GM20431 (cell line): ENCODE data around the gene ADGRD1.

Source experiments
- in situ Hi-C: fragments of 300-500 bp; cut with MseI, MboI; formaldehyde crosslinking; loops from one replicate; pipeline ENCODE4 v1.15.0; 2020; ENCODE audit warnings: low sequenced_read_pairs; ENCODE audit not compliant: unreplicated experiment

The ADGRD1 gene

GRCh38 chr12:131017477-131017991, 63.8 kb downstream of the ADGRD1 start:
- in situ Hi-C loops, result no loop called here

GRCh38 chr12:131018019-131018620, 64.4 kb downstream of the ADGRD1 start:
- in situ Hi-C loops, result no loop called here

- in situ Hi-C loops, result no loop called here
Observed at GRCh38 chr12:131018808-131019397, 65.2 kb downstream of the ADGRD1 start.

- in situ Hi-C loops, result no loop called here
Observed at GRCh38 chr12:131020326-131021153, 66.8 kb downstream of the ADGRD1 start.

GRCh38 chr12:131021154-131021541, 67.4 kb downstream of the ADGRD1 start:
- in situ Hi-C loops, result no loop called here

- in situ Hi-C loops, result no loop called here
Observed at GRCh38 chr12:131024026-131024425, 70.3 kb downstream of the ADGRD1 start.

- in situ Hi-C loops, result no loop called here
Observed at GRCh38 chr12:131024721-131025120, 71.0 kb downstream of the ADGRD1 start.

GRCh38 chr12:131025234-131025633, 71.5 kb downstream of the ADGRD1 start:
- in situ Hi-C loops, result no loop called here

GRCh38 chr12:131025939-131026702, 72.4 kb downstream of the ADGRD1 start:
- in situ Hi-C loops, result no loop called here

- in situ Hi-C loops, result no loop called here
Observed at GRCh38 chr12:131026754-131027153, 73.0 kb downstream of the ADGRD1 start.

GRCh38 chr12:131027264-131027663, 73.6 kb downstream of the ADGRD1 start:
- in situ Hi-C loops, result no loop called here

- in situ Hi-C loops, result no loop called here
Observed at GRCh38 chr12:131027876-131028586, 74.3 kb downstream of the ADGRD1 start.

GRCh38 chr12:131028587-131029338, 75.1 kb downstream of the ADGRD1 start:
- in situ Hi-C loops, result no loop called here

- in situ Hi-C loops, result no loop called here
Observed at GRCh38 chr12:131030472-131031328, 77.0 kb downstream of the ADGRD1 start.

- in situ Hi-C loops, result no loop called here
Observed at GRCh38 chr12:131032082-131032750, 78.5 kb downstream of the ADGRD1 start.

GRCh38 chr12:131033486-131033885, 79.8 kb downstream of the ADGRD1 start:
- in situ Hi-C loops, result no loop called here

GRCh38 chr12:131033886-131034482, 80.3 kb downstream of the ADGRD1 start:
- in situ Hi-C loops, result no loop called here
